Kidney tubule cell (primary cell): ENCODE results near the gene CNOT11.
"Not testable (repeated sequence)": the region's sequence is repeated elsewhere in the genome, so short reads cannot be mapped to it uniquely, and the experiment has no call there.

Experiments
- DNase-seq: peaks from one replicate; pipeline ENCODE4 v3.0.0-alpha.2; 2018; ENCODE audit warnings: low spot score

The CNOT11 gene

DNA sequence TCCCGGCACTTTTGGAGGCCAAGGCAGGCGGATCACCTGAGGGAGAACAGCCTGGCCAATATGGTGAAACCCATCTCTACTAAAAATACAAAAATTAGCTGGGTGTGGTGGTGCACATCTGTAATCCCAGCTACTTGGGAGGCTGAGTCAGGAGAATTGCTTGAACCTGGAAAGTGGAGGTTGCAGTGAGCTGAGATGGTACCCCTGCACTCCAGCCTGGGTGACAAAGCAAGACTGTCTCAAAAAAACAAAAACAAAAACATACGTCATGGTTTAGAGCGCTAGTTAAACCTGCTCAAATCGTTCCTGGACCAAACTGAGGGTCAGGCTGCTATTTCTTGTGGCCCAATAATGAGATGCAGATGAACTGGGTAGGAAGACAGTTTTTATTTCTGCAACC lies 7.2 kb upstream of the CNOT11 start:
- DNase-seq = not testable (repeated sequence)

DNA sequence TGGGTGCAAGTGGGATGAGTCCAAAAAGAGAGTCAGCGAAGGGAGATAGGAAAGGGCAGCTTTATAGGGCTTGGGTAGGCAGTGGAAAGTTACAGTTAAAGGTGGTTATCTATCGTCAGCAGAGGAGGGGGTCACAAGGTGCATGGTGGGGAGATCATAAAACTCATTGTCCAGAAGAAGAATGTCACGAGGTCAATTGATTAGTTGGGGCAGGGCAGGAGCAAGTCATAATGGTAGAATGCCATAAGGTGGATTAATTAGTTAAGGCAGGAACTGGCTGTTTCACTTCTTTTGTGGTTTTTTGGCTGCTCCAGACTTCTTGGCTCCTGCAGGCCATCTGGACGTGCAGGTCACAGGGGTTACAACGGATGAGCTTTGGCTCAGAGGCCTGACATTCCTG lies 3.9 kb upstream of the CNOT11 start:
- not testable (repeated sequence) for DNase-seq

DNA sequence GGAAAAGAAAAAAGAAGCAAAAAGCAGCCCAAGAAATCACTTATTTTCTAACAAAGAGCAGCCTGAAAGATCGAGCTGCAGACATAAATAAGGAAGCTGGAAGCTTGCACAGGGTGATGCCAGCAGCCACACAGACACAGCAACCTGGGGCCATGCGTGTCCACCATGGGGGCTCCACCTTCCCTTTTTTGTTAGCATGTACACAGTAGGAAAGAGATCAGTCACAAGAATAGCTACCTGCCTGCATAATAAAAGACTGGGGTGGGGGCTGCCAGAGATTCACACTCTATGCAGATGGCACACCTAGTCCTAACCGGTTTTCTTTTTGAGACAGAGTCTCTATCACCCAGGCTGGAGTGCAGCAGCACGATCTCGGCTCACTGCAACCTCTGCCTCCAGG lies 2.9 kb upstream of the CNOT11 start:
- no peak for DNase-seq

DNA sequence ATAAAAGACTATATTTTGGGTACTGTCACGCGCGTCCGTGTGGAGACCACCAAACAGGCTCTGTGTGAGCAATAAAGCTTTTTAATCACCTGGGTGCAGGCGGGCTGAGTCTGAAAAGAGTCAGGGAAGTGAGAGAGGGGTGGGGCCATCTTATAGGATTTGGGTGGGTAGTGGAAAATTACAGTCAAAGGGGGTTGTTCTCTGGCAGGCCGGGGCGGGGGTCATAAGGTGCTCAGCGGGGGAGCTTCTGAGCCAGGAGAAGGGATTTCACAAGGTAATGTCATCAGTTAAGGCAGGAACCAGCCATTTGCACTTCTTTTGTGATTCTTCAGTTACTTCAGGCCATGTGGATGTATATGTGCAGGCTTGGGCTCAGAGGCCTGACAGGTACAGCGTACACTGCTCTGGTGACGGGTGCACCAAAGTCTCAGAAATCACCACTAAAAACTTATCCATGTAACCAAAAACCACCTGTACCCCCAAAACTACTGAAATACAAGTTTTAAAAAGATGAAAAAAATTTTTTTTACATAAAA lies 1.4 kb upstream of the CNOT11 start:
- not testable (repeated sequence) for DNase-seq

DNA sequence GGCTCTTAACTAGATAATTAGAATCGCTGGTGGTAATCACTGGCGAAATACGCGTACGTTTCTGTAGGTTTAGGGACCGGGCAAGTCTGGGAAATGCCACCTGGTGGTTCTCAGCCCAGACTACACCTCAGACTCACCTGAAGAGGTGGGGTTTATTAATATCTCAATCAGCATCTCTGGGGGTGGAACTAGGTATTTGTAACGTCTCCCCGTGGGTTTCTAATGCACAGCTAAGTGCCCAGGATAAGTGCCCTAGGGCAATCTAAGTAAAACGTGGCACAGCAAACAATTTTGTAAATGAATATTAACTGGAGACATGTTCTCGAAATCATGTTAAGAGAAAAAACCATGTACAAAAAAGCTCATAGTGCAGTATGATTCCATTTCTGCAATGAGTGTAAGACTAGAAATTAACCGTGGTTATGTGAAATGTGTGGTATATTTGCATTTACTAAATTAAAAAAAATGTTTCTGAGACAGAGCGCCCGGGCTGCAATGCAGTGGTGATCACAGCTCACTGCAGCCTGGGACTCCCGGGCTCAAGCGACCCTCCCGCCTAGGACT lies 760 bp upstream of the CNOT11 start:
- DNase-seq = peak; percentile 71

DNA sequence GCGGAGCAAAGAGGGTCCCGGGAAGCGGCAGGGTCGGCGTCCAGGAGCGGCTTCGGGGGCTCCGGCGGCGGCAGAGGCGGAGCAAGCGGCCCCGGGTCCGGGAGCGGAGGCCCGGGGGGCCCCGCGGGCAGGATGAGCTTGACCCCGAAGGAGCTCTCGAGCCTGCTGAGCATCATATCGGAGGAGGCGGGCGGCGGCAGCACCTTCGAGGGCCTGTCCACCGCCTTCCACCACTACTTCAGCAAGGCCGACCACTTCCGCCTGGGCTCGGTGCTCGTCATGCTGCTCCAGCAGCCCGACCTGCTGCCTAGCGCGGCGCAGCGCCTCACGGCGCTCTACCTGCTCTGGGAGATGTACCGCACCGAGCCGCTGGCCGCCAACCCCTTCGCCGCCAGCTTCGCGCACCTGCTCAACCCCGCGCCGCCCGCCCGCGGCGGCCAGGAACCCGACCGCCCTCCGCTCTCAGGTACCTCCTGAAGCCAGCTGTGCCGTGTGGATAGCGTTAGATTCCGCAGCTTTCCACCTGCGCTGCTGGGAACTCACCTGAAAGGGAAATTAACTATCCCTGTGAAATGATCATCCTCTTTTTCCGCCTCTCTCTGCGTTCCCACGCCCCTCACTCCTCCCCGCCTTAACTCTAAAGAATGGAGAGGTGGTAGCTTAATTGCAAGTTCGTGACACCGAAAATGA lies 472 bp downstream of the CNOT11 start:
- peak; percentile 79 for DNase-seq

DNA sequence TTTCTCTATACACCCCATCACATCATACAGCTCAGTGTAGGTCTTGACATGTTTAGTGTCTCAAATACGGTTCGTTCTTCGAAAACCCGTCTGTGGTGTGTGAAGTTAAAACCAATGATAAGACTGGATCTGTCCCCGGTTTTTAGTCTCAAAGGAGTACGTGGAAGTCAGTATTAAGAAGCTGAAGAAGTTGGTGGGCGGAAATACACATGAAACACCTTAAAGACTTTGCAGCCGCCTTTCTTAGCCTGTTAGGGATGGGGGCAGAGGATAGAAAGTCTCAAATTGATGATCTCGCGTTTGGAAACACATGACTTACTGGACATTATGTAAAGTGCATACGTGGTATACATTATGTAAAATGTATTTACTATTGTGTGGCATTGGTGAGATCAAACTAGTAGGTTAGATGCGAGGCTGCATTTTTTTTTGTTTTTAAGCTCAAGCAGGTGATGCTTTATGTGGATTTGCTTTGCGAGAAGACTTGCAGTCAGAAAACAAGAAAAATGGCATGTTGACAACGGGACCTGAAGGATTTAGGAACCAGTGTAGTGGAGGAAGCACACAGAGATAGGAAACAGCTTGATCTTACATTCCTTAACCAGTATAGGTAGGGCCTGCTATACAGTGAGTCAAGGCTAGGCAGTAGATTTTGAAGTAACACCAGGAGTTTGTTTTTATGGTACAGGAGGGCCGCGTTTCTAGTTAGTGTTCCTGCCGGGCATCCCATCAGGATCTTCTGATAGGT lies 1.2 kb downstream of the CNOT11 start:
- peak; percentile 18 for DNase-seq

DNA sequence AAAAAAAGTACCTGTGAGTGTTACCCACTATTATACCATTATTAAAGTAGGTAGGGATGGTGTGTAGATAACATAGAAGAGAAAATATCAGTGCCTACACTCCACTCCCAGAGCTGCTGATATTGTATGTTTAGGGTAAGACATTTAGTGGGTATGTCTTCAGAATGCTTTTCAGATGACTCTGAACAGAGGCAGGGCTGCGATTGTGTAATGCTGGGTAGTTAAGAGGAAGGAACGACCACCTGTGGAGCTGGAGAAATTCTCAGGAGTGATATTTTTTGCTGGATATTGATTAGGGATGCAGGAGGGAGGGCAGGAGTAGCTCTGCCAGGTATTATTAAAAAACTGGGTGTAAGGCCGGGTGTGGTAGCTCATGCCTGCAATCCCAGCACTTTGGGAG lies 2.8 kb downstream of the CNOT11 start:
- peak; percentile 27 for DNase-seq

DNA sequence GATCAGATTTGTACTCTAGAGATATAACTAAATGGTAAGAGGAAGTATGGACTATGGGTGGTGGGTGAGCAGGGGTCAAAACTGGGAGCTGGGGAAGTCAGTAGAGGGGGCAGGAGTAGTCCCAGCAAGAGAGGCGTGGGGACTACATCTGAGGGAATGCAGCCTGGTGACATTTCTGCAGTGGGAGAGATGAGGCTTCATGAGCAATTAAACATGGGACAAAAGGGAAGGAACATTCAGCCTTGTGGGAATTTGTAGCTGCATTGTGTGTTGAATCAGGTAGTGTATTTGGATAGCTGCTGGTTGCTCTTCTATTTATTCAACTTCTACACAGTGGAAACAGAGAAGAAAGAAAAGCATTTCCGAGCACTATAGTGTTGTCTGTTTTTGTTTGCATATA lies 3.6 kb downstream of the CNOT11 start:
- DNase-seq = no peak

DNA sequence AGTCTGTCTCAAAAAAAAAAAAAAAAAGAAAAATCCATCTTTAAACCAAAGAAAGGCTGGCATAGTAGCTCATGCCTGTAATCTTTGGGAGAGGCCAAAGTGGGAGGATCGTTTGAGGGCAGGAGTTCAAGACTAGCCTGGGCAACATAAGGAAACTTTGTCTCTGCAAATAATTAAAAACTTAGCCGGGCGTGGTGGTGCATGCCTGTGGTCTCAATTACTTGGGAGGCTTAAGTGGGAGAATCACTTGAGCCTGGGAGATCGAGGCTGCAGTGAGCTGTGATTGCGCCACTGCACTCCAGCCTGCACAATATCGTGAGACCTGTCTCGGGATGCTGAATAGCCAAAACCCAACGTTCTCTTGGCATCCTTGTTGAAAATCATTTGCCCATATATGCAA lies 6.1 kb downstream of the CNOT11 start:
- no peak for DNase-seq

DNA sequence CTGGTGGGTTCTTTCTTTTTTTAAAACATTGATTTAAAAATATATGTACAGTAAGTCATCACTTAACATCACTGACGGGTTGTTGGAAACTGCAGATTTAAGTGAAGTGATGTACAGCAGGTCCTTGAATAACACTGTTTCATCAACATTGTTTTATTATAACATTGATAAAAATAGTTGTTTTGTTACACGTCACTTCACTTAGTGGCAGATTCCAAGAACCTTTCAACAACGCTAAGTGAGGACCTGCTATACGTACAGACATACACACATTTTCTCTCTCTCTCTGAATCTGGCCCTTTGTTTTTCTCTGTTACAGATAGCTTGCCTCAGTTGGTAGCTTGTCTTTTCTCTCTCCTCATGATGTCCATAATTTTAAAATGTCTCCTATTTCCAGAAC lies 9.5 kb downstream of the CNOT11 start:
- DNase-seq = no peak

DNA sequence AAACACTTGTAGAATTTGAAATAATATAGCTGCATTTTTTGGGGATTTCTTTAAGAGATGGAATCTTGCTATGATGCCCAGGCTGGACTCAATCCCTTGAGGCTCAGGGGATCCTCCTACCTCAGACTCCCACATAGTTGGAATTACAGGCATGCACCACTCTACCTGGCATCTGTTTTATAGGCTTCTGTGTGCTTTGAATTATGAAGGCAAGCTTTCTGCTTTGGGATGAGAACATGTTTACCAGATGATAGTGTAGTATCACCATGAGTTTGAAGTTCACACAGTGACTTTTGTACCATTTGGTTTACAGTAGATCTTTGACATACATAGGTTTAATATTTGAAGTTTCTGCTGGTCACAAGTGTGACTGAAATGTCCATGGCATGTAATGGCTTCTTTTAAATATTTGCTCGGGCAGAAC lies 10.7 kb downstream of the CNOT11 start:
- no peak for DNase-seq

DNA sequence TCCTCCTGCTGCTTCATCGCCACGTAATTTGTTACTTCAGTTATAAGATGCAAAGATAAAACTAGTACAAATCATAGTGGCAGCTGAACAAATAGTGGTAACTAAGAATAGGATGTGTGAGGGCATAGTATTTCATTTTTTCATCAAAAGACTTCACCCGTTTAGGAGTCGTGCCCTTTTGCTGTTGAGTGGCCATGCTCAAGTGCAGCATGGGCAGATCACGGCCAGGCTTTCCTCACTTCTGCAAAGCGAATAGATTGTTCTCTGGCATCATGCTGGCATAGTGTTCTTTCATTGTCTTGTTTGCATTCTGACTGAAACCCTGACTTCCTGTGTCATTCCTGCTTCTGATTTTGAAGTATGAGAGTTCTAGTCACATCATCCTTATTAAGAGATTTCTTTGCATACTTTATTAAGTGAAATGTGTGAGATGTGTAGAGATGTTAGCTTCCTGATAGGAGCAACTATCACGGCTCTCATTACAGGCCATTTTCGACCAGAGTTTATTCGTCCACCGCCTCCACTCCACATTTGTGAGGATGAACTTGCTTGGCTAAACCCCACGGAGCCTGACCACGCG lies 11.8 kb downstream of the CNOT11 start:
- no peak for DNase-seq

DNA sequence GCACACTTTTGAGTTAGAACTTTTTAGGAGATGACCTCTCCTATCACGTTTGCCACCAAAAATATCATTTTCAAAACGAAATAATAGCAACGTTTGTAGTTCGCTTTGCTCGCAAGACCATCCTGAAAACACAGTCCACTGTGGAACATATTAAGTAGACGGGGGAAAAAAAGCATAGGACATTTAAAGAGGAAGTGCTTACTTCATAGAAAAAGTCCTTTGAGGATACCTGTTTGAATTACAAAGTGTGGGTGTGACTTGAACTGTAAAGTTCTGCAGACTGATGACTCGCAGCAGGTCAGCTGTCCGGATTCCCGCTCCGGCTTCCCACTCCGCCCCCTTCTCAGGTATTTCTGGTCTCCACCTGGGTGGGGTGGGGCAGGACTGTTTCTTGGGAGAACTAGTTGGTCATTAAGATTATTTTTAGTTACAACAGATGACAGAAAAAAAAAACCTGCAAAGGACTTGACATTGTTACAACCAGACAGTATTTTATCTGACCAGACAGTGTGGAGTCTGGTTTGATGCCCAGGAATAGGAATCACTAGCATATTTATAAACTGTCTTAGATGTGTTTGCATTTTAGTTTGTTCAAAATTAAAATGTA lies 13.3 kb downstream of the CNOT11 start:
- peak; percentile 66 for DNase-seq

DNA sequence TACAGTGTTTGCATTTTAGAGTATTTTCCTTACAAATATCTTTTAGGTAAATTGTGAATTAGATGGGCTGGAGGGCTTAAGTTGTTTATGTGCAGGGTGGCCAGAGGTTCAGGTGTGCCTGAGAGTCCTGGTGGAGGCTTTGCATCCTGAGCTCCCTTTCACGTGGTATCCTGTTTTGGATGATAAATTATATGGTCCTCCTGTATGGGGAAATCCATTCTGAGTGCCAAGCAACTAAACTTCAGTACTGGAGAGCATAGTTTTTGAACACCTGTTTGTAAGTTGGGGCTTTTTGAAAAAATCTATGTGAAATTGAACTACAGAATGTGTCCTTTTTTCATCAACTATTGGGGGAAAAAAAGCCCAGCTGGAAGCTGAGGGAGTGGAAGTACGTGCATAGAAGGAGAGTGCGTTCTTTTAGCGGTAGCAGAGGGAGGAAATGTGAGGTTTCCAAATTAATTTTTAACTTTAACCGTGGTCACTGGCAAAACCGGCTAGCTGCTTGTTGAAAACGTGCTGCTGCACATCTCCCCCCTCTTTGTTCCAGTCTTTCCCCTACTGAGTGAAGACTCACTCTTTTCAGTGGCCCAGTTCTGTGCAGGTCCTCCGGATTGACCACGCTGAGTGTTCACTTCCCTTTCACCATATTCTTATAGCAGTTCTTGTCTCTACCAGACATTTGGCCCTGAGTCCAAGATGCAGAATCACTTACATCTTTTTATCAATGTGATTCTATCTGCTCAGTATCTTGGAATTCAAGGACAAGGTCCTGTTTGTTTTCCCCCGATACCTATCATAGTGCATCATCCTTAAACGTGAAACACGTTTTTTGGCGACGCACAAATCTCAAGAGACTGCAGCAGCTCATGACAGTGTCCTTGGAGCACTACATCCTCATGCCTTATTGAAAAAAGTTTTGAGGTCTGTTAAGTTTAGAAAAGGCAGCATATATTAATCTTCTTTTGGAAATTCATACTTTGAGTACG lies 15.3 kb downstream of the CNOT11 start:
- DNase-seq = peak; percentile 84

DNA sequence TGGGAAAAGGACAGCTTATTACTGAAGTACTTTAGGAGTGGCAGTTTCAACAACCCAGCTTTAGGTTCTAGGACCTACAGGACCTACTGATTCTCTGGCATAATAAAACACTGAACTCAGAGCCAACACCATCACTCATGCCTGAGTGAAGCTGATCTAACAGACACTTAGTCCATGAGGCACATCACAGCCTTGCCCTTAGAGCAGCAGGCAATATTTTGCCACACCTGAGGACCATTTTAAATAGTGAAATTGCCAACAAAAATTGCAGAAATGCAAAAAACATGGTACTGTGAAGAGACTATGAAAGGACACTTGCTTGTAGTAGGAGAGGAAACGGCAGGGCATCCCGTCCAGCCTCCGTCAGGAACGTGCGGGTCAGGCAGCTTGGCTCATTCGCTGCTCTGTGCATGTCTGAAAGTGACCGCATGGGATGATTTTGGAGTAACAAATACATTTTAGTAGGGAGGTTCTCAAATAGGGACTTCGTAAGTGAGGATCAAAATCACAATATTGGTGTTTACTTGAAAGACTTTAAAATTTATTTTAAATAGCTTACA lies 18.1 kb downstream of the CNOT11 start:
- no peak for DNase-seq

DNA sequence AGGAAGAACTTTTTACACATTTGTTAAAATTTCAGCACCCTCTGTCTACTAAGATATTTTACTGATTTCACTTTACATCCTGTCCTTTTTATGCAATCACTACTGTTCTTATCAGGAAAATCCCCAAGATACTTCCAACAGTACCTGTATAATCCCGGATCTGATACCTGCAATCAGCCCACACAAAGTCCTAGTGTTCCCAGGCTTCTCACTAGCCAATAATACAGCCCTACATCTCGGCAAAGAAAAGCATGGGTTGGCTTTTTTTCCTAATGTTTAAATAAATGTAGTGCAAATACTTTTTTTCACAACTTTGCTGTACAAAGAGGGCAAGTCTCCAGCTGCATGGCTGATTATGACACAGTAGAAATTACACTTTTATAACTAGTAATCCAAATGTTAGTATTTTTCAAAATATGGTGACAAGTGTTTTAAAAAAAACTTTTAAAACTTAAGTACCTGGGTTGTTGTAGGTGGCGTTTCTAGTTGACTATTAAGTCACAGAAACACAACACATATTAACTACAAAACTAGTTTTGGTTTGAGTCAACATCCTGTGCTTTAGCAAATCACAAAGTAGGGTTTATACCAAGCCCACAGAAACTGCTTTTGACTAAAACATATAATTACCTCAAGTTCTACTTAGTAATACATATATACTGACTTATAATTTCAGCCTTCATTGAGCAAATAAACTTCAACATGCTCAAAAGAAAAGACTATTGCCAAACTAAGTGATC lies 19.5 kb downstream of the CNOT11 start:
- DNase-seq = peak; percentile 37

DNA sequence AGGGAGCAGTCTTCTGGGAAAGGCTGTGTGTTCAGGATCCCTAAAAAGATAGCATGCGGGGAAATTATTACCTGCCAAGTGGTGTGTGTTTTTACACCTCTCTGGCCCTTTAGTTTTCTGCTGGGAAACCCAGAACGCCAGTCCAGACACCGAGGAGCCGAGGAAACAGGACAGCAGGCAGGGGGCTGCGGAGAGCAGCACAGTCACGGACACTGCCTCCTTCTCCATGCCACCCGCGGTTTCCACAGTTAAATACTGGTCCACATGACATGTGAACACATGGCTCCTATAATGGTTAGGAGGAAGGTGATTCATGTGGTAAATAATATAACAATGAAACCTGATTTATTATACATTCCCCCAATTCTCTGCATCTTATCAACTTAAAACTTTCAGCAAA lies 20.4 kb downstream of the CNOT11 start:
- DNase-seq = peak; percentile 17

DNA sequence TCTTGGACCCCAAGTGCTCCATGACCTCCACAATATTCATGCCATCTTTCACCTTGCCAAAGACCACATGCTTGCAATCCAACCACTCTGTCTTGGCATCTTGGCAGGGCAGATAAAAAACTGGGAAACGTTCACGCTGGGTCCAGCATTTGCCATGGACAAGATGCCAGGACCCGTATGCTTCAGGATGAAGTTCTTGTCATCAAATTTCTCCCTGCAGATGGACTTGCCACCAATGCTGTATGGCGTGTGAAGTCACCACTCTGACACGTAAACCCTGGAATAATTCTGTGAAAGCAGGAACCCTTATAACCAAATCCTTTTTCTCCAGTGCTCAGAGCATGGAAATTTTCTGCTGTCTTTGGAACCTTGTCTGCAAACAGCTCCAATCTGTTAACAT lies 21.5 kb downstream of the CNOT11 start:
- DNase-seq = no peak

DNA sequence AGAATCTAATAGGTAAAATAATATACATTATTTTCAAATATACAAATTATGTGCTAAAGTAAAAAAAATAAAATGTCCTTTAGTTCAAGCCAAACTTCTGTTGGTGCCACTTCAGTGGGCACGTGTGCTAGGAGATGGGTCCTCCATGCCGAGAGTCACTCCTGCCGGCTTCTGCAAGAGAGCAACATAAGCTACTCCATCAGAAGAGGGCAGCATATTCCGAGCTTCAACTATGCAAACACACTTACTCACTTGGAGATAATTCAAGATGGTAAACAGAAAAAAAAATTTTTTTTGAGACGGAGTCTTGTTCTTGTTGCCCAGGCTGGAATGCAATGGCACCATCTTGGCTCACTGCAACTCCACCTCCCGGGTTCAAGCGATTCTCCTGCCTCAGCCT lies 24.4 kb downstream of the CNOT11 start:
- DNase-seq = no peak
